HG02798 (cell line): ENCODE measurements around the gene GNPTG.
"Not testable (repeated sequence)": the region's sequence is repeated elsewhere in the genome, so short reads cannot be mapped to it uniquely, and the experiment has no call there.

Experiments used
- ATAC-seq: cut with Tn5 transposase; IDR thresholded peaks from one replicate; pipeline ENCODE4 v1.9.1; 2021; ENCODE audit warnings: mild to moderate bottlenecking; ENCODE audit not compliant: unreplicated experiment, poor library complexity

The GNPTG gene

DNA sequence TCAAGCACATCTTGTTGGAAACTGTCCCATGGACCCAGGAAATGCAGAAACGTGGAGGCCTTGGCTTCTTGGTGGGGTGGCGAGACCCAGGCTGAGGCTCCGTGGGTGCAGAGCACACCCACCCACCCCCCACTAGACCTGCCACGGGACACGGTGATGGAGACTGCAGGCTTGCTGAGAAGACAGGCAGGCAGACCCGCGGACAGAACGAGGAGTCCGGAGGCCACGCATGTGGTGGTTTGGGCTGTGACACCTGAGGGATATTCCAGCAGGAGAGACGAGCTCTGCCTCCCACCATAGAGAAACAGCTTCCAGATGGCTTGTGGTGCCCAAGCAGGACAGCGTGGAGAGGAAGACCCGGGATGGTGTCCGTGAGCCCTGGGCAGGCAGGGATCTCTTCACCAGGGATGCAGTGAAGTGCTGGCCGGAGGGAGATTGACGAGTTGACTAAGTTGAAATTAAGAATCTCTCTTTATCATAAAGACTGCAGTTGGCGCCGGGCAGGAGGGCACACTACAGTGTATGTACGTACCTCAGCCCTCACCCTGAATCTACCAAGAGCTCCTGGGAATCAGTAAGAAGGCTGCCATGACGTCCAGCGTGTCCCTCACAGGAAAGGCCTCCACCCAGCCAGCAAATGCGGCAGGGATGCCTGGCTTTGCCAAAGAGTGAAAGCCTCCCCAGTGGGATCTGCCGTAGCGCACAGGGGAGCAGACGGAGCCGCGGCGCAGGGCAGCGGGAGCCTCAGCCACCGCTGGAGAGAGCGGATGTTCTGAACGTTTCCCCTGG is 34.1 kb upstream of the GNPTG start:
- ATAC-seq, result no peak

DNA sequence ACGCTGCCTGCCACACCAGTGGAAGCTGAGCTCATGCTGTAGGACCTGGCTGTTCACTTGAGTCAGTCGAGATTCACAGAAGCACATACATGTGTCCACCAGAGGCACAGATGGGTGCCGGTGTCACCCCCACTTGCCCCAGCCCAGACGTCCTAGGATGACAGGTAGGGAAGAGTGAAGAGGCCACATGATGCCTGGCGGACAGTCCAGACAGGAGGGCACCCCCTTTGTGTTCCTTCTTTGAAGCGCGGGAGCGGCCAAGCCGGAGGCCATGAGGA is 33.5 kb upstream of the GNPTG start:
- ATAC-seq, result no peak

DNA sequence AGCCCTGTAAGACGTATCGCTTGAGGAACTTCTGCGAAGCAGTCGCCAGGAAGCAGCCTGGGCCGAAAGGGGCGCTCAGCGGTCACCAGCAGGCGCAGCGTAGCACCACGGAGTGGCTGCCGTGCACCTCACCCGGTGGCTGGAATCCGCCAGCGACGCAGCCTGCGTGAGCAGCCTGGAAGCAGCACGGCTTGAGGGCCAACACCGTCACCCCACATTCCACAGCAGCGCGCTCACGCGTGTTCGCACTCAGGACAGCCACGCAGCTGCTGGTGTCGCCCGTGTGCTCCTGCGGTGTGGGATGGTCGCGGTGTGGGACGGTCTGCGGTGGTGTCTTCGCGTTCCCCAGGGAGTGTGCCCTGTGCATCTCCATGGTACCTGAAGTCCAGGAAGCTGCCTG is 32.7 kb upstream of the GNPTG start:
- ATAC-seq, result no peak

DNA sequence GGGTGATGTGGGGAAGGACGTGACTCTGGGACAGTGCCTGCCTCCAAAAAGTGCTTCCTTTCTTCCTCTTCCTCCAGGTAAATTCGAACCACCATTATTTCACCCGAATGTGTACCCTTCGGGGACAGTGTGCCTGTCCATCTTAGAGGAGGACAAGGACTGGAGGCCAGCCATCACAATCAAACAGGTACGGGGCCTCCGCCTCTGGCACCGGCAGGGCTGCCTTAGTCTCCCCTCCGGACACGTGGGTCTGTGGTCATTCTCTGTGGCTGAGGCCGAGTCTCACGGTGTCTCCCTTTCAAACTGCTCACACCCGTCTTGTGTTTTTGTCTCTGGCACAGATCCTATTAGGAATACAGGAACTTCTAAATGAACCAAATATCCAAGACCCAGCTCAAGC is 31.6 kb upstream of the GNPTG start:
- ATAC-seq, result no peak

DNA sequence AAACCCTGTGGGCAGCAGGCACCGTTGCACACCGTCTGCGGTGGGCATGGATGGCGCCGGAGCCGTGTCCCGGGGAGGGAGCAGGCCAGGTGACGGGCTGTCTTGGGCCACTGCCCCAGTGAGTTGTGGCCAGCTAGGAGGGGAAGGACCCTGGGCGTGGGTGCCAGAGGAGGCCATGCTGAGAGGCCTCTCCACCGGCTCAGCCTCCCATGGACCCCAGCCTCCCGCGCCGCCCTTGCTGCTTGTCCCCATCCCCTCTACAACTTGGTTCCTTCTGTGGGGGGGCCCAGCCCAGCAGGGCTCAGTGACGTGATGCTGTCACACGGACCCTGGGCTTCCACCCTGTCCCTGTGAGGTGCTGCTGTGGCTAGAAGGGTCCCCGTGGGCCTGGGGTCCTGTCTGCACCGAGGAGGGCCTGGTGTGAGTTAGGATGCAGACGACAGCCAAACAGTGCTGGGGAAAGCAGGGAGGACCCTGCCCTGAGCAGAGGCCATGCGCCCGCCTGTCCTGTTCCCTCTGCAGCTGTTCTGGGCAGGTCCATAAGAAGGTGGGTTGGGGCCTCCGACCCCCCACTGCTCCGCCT is 31.0 kb upstream of the GNPTG start:
- no peak for ATAC-seq

DNA sequence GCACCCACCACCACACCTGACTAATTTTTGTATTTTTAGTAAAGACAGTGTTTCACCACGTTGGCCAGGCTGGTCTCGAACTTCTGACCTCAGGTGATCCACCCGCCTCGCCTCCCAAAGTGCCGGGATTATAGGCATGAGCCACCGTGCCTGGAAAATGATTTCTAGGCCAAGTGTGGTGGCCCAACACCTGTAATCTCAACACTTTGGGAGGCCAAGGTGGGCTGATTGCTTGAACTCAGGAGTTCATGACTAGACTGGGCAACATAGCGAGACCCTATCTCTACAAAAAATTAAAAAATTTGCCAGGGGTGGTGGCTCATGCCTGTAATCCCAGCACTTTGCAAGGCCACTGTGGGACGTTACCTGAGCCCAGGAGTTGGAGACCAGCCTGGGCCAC is 29.3 kb upstream of the GNPTG start:
- ATAC-seq, result no peak

DNA sequence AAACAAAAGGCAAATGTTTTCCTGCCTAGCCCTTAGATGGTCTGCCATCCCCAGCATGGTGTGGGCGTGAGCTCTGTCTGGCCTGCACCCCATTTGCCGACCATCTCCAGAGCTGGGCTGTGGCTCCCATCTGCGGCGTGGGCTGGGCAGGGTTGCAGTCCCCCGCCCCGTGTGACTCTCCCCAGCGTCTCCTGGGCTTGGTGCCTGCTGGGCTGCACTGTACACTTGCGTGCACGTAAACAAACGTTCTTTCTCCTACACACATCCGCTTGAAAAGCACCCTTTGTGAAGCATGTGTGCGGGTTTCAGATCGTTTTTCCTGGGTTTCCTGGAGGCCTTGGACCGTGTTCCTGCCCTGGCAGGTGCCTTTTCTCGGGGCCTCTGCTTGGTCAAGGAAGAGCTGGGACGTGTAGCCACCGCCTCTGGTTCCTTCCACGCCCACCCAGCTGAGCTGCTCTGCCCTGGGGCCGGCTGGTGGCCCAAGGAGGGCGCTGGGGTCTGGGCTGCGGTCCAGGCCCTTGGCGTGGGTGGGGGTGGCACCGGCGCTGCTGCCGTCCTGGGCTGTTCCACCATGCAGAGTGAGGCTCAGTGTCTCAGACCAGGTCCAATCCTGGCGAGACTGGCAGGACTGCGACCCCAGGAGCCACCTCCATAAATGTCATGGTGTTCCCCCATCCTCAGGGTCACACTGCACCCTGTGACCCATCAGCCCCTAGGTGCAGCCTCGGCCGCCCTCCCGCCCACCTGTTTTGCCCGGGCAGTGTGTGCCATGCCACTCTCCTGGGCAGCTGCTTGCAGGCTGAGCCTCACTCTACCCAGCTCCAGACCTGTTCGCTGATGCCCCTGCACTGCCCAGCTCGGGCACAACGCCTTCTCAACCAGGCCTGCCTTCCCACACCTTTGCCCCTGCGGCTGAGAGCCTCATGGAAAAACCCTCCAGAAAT is 28.2 kb upstream of the GNPTG start:
- no peak for ATAC-seq

DNA sequence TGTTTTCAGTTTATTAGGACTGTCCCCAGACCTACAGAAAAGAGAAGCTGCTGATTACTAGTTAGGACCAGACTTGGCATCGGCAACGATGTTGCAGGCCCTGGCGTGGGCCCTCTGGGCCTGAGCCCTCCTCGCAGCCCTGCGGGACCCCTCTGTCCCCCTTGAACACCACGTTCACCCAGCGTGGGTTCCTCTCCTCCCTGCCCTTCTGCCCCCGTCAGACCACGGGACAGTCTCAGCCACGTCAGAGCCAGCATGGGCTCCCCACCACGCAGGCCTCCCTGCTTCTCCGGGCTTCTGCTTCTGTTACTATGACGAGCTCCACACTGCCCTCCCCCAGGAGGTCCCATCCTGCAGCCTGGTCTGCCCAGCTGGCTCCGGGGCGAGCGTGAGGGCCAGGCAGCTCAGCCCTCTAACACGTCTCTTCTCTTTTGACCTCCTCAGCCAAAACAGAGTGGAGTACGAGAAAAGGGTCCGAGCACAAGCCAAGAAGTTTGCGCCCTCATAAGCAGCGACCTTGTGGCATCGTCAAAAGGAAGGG is 27.4 kb upstream of the GNPTG start:
- ATAC-seq, result no peak

DNA sequence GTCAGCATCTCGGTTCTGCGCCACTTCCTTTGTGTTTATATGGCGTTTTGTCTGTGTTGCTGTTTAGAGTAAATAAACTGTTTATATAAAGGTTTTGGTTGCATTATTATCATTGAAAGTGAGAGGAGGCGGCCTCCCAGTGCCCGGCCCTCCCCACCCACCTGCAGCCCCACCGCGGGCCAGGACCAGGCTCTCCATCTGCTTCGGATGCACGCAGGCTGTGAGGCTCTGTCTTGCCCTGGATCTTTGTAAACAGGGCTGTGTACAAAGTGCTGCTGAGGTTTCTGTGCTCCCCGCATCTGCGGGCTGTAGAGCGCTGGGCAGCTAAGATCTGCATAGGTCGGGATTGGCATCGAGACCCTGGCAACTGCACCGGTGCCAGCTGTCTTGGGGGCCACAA is 26.5 kb upstream of the GNPTG start:
- ATAC-seq, result no peak

DNA sequence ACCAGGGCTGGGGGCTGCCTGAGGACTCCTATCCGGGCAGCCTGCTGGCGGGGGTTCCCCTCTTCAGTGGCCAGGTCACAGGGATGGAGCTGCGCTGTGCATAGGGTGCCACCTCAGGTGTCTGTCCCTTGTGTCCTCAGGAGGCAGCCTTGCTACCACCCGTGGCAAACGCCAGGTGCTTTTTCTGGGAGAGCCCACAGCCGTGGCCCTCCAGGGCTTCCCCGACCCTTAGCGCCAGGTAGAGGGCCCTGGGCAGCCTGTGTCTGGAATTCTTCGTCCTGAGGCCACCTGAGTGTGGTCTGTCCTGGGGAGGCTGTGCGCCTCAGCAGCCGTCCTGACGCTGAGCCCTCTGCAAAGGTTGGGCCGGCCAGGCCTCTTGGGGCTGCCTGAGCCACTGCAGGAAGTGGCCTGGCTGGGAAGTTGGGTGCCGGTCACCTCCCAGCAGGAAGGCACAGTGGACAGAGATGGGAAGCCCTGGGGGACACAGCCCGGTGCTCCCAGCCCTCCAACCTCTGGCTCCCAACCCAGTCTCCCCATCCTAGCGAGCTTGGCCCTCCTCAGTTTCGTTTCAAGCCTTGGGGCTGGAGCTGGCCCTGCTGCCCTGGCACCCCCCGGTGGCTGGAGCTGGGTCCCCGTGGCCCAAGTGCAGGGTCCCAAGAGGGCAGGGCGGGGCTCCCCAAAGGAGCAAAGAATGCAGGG is 25.9 kb upstream of the GNPTG start:
- no peak for ATAC-seq

DNA sequence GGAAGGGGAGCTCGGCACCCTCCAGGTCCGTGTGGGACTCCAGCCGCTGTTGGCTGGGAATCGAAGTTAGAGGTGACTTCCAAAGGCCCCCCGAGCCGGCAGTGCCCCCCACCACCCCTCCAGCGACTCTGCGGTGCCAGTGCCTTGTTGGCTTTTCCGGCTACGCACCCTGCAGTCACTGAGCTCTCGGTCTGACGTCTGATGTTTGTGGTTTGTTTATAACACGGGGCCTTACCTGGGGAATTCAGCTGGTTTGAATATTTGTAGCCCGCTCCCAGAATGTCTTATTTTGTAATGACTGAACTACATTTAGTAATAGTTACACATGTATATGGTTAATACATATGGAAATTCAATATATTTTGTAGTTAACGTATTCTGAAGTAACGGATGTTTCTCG is 25.3 kb upstream of the GNPTG start:
- ATAC-seq, result no peak

DNA sequence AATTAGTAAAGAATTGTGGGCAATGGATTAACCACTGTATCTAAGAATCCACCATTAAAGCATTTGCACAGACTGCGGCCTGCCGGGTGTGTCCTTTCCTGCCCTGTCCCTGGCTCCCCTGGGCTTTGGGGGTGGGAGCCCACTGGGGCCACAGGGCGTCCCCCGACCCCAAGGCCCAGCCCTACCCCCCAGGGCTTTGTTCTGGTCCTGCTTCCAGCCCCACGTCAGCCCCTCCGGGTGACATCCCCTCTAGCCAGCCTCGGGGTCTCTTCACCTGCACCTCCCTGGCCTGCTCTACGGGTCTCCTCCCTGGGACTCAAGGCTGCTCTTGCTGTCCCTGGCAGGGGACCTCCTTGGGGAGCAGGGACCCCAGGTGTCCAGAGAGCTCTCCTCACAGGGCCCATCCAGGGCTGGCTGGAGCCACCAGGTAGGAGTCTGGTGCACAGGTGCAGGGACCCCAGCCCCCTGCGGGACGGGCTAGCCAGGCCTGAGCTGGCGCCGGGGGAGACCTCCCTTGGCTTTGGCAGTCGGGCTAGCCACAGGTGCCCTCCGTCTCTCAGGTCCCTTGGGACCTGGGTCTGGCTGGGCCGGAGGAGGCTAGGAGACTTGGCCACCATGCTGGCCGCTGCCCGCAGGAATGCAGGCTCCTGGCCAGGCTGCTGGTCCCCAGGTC is 24.6 kb upstream of the GNPTG start:
- no peak for ATAC-seq

DNA sequence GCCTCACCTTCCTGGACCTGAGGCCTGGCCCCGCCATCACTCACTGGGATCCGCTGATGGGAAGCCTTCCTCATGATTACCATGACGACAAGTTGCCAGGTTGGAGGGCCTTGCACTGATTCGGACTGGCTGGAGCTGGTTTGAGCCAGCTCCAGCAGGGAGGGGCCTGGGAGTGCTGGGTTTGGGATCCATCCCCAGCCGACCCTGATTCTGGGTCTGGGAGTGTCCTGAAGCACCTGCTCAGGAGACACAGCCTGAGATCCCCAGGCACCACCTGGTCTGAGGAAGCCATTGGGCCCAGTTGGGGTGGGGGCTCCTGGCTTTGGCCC is 24.1 kb upstream of the GNPTG start:
- ATAC-seq, result no peak

DNA sequence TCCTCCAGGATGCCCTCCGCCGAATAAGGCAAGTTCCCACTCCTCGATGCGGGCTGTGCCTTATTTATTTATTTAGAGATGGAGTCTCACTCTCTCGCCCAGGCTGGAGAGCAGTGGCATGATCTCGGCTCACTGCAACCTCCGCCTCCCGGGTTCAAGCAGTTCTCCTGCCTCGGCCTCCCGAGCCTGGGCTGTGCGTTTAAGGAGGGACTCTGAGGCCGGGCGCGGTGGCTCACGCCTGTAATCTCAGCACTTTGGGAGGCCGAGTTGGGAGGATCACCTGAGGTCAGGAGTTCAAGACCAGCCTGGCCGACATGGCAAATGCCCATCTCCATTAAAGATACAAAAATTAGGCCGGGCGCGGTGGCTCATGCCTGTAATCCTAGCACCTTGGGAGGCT is 23.6 kb upstream of the GNPTG start:
- ATAC-seq, result not testable (repeated sequence)

DNA sequence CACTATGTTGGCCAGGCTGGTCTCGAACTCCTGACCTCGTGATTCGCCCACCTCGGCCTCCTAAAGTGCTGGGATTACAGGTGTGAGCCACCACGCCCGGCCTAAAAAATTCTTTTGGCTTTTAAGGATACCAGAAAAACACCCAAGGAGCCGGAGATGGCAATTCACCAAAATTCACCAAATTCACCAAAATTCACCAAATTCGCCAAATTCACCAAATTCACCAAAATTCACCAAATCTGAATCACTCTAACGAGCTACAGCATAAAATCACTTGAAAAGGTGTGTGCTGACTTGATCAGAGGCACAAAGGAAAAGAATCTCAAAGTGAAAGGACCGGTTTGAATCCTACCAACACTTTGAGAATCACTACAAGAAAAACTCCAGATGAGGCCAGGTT is 22.8 kb upstream of the GNPTG start:
- not testable (repeated sequence) for ATAC-seq

DNA sequence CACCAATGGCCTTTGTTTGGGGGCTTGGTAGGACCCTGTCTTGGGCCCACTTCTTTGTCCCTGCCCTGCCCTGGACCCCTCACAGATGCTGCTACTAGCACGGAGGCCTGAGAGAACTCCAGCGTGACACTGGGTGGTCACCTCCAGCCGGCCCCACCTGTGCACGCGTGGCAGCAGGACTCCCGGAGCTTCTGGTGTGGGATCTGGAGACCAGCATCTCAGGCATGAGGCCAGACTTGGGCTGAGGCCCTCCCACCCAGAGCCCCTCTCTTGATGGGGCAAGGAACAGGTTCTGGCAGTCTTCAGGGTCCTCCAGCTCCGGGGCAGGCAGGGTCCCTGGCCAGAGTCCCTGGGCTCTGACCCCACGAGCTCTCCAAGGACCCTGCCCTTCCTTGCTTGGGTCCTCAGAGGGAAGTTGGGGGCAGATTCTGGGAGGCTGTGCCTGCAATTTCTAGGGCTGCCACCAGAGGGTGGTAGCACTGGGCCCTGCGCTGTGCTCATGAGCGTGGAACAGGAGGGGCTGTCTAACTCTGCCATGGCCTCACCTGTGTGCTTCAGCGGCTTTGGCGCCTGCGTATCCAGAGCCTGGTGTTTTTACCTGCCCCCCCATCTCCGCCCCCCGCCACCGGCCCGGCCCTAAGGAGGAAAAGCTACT is 21.3 kb upstream of the GNPTG start:
- no peak for ATAC-seq

DNA sequence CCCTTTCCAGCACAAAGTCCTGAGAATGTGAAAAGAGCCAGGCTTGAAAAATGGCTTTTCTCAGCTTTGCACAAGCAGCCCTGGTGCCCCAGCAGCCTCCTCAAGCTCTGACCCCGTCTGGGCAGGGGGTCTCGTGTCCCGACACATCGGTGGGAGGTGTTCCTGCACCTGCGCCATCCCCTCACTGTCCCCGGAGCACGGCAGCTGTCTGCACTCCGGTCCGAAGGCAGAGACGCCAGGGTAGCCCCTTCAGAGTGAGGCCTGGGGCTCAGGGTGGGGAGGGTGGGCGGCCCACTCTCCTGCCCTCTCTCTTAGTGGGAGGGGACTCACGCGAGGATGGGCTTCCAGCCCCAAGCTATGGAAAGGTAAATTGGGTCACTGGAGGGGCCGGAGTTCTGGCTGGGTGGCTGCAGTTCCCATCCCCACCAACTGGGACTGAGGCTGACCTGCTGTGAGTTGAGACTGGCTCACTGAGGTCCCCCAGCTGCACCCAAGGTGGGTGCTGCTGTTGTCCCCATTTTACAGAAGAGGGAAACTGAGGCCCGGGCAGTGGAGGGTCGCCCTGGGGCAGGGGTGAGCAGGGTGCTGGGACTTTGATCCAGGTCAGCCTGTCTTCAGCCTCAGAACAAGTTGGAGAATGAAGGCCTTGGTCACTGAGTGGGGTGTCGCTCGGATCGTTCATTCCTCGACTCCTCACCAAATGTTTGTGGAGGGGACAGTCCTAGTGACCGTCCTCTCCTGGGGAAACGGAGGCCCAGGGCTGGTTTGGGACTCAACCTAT is 20.6 kb upstream of the GNPTG start:
- no peak for ATAC-seq

DNA sequence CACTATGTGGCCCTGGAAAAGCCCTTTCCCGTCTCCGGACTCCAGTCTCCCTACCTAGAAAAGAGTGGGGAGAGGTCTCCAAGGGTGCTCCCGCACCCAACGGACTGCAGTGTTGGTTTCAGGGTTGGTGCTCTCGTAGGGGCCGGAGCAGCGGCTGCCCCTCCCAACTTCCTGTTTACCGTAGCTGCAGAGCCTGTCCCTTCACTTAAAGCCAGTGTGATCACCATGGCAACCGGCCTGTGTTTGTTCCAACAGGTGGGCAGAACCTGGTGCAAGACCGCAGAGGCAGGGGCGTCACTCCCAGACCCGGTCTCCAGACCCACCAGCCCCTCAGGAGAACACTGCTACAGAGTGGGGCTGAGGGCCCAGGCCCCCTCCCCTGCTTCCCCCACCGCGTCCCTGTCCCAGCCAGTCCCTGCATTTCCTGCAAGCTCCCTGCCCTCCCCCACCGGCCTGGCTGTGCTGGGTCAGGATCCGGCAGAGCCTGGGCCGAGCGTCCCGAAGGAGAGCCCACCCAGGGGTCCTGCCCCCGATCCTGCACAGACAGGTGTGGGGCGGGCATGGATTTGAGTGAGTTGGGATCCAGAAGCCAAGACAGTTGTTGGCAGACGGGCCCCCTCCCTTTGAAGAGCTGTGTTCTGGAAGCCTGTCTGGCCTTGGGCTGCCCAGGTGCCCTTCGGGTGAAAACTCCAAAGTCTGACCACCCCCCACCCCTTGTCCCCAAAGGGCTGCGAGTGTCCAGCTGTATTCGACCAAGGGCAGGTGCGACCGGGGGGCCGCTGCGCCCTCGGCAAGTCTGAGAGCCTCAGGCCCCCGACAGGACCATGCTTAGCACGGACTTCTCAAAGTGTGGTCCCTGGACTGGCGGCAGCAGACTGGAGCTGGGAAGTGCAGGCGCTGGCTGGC is 19.8 kb upstream of the GNPTG start:
- no peak for ATAC-seq
